PC-3 (cell line): ENCODE results near the gene COL9A1. TPM values are rescaled to one million over a fixed set of nuclear protein-coding genes. Genes with fewer than 3 reads are reported as not detected.

Experiments
- ATAC-seq: fragments of 200-7000 bp; cut with Tn5 transposase; 2 replicates; pipeline ENCODE4 v1.9.1; 2020; ENCODE audit warnings: mild to moderate bottlenecking, moderate library complexity
- BruUV-seq: library from RNA; stranded (reverse); fragments of 400-500 nt; replicated peaks from 2 replicates; lab custom pipeline; 2021; lab: Mats Ljungman, UMichigan
- CTCF ChIA-PET: fragments of 300-600 bp; sonication (Branson Sonifier 250); formaldehyde crosslinking; loops from one replicate; lab custom pipeline; 2022; ENCODE audit warnings: antibody characterized with exemption; lab: Charles Lee
- POLR2A ChIA-PET: fragments of 300-600 bp; sonication (Branson Sonifier 250); formaldehyde crosslinking; loops from one replicate; lab custom pipeline; 2022; ENCODE audit warnings: antibody characterized with exemption; ENCODE audit not compliant: unreplicated experiment; lab: Charles Lee
- DNase-seq: peaks from one replicate; pipeline ENCODE4 v3.0.0-alpha.2; 2015
- H2AFZ ChIP-seq: fragments of 300-600 bp; sonication (generic); 2 replicates; pipeline ENCODE4 v1.6.0; 2016; ENCODE audit warnings: antibody characterized with exemption, low read length
- H3F3A ChIP-seq: fragments of 300-600 bp; sonication (generic); one replicate; pipeline ENCODE4 v1.6.0; 2017; ENCODE audit warnings: antibody characterized with exemption, low read length, control low read depth, mild to moderate bottlenecking; ENCODE audit not compliant: unreplicated experiment
- H3K27ac ChIP-seq: fragments of 300-600 bp; sonication (generic); 2 replicates; pipeline ENCODE4 v1.5.1; 2016; ENCODE audit warnings: mild to moderate bottlenecking, low read length
- H3K27me3 ChIP-seq: fragments of 300-600 bp; sonication (generic); 2 replicates; pipeline ENCODE4 v1.6.1; 2016; ENCODE audit warnings: low read length, mixed read lengths
- H3K36me3 ChIP-seq: fragments of 300-600 bp; sonication (generic); 2 replicates; pipeline ENCODE4 v1.6.1; 2016; ENCODE audit warnings: low read depth, mixed run types, low read length, mixed read lengths
- H3K4me1 ChIP-seq: fragments of 300-600 bp; sonication (generic); 2 replicates; pipeline ENCODE4 v1.5.1; 2016; ENCODE audit warnings: low read length; ENCODE audit not compliant: insufficient read depth
- H3K4me2 ChIP-seq: fragments of 300-600 bp; sonication (generic); 2 replicates; pipeline ENCODE4 v1.6.0; 2016; ENCODE audit warnings: low read length
- H3K4me3 ChIP-seq: fragments of 300-600 bp; sonication (generic); 2 replicates; pipeline ENCODE4 v1.5.1; 2016; ENCODE audit warnings: mild to moderate bottlenecking, low read length, mixed read lengths
- H3K79me2 ChIP-seq: fragments of 300-600 bp; sonication (generic); 2 replicates; pipeline ENCODE4 v1.6.1; 2017; ENCODE audit warnings: low read length, mixed read lengths
- H3K9ac ChIP-seq: fragments of 300-600 bp; sonication (generic); 2 replicates; pipeline ENCODE4 v1.6.0; 2016; ENCODE audit warnings: mild to moderate bottlenecking, low read length
- H3K9me2 ChIP-seq: fragments of 300-600 bp; sonication (generic); replicated peaks from 2 replicates; pipeline ENCODE4 v1.6.1; 2016; ENCODE audit warnings: mixed run types, low read length, mixed read lengths
- H3K9me3 ChIP-seq: fragments of 300-600 bp; sonication (generic); 2 replicates; pipeline ENCODE4 v1.6.1; 2016; ENCODE audit warnings: low read length, mixed read lengths
- H4K20me1 ChIP-seq: fragments of 300-600 bp; sonication (generic); 2 replicates; pipeline ENCODE4 v1.6.1; 2016; ENCODE audit warnings: low read length, mixed read lengths
- EZH2 ChIP-seq: fragments of 300-600 bp; sonication (generic); IDR thresholded peaks from one replicate; pipeline ENCODE4 v1.6.1; 2017; ENCODE audit warnings: antibody characterized with exemption, mild to moderate bottlenecking, low read length; ENCODE audit not compliant: unreplicated experiment
- EZH2phosphoT487 ChIP-seq: fragments of 300-600 bp; sonication (generic); IDR thresholded peaks from 2 replicates; pipeline ENCODE4 v1.6.1; 2018; ENCODE audit warnings: mild to moderate bottlenecking, antibody characterized with exemption, low read length, borderline replicate concordance
- intact Hi-C: fragments of 100-400 bp; cut with micrococcal nuclease; formaldehyde crosslinking; loops from 2 replicates; pipeline ENCODE4 v1.9.0; 2023
- total RNA-seq: library from RNA; depleted of rRNA; stranded (reverse); fragments of >200 nt; gene quantifications from 2 replicates; pipeline ENCODE4 v1.2.3, GENCODE V29; 2014
- TF ChIP-seq, protein P1 (sequence below): fragments of 300-600 bp; sonication (generic); conservative IDR thresholded peaks from 2 replicates; pipeline ENCODE4 v1.5.1; 2017; ENCODE audit warnings: antibody characterized with exemption, low read depth, mild to moderate bottlenecking, low read length

The COL9A1 gene
- total RNA-seq, 1 experiment from 2014 or later: not detected

DNA sequence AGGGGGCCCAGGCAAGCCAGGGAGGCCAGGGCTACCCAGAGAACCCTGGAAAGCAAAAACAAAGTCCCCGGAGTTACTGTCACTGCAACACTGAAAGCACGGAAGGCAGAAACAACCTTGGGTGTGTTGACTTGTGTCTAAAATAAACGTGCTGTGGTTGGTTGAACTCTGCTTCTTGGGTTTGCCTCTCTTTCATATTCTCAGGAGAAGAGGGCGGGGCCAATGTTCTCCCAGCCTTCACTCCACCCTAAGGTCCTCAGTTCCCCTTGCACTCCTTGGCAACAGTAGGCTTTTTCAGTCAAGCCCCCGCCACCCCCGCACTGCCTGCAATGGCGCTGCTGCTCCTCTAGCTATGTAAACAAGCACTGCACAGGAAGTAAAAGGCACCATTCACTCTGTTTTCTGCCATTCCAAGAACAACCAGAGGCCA, 60.9 kb downstream of the COL9A1 start:
- H3K9me3 ChIP-seq: no peaks in the 10 kb centered on the region
- ATAC-seq (no peak), DNase-seq (no peak)
- no peak overlapping the region for H3K27ac ChIP-seq
- no peaks in the 10 kb centered on the region for H3K9me2 ChIP-seq
- H2AFZ ChIP-seq: no peak overlapping the region
- no peaks in the 10 kb centered on the region for H4K20me1 ChIP-seq
- ChIA-PET CTCF (no interaction called here), POLR2A (no interaction called here)
- H3K27me3 ChIP-seq: peaks cover 14% of the 10 kb centered on the region; the same call in 1 of the 2 replicates
- intact Hi-C loops: no loop called here
- H3K4me3 ChIP-seq: no peak overlapping the region
- BruUV-seq: no TSS peak
- H3K4me2 ChIP-seq: no peak overlapping the region
- no peaks in the 10 kb centered on the region for H3K36me3 ChIP-seq
- H3K4me1 ChIP-seq: no peaks in the 10 kb centered on the region
- H3F3A ChIP-seq: no peaks in the 10 kb centered on the region
- TF ChIP-seq EZH2 (no peak), EZH2phosphoT487 (no peak)
- TF ChIP-seq, protein P1, sequence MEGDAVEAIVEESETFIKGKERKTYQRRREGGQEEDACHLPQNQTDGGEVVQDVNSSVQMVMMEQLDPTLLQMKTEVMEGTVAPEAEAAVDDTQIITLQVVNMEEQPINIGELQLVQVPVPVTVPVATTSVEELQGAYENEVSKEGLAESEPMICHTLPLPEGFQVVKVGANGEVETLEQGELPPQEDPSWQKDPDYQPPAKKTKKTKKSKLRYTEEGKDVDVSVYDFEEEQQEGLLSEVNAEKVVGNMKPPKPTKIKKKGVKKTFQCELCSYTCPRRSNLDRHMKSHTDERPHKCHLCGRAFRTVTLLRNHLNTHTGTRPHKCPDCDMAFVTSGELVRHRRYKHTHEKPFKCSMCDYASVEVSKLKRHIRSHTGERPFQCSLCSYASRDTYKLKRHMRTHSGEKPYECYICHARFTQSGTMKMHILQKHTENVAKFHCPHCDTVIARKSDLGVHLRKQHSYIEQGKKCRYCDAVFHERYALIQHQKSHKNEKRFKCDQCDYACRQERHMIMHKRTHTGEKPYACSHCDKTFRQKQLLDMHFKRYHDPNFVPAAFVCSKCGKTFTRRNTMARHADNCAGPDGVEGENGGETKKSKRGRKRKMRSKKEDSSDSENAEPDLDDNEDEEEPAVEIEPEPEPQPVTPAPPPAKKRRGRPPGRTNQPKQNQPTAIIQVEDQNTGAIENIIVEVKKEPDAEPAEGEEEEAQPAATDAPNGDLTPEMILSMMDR: no peak
- no peak overlapping the region for H3K9ac ChIP-seq
- H3K79me2 ChIP-seq: no peaks in the 10 kb centered on the region

DNA sequence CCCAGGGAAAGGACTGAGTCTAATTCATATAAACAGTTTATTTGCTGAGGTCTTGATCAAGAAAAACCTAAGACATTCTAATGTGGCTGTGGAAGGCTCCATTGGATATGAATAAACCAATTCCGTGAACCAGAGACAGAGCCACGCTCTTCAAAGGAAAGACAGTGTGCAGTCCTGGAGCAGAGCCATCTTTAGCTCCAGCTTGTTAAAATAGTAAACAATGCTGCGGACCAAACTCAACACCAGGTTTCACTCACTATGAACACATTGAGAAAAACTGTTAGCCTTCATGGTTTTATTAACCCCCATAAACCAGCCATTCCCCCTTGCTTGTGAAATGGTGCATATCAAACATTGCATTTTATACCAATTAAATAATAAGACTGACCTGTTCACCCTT, 61.9 kb downstream of the COL9A1 start:
- no peak for TF ChIP-seq EZH2phosphoT487
- TF ChIP-seq, protein P1: no peak
- no peak overlapping the region for H3K4me3 ChIP-seq
- no TSS peak for BruUV-seq
- H3K9ac ChIP-seq: no peak overlapping the region
- no peak for ATAC-seq
- H3K9me2 ChIP-seq: no peaks in the 10 kb centered on the region
- no peaks in the 10 kb centered on the region for H3K4me1 ChIP-seq
- H3K4me2 ChIP-seq: no peak overlapping the region
- ChIA-PET POLR2A (no interaction called here), CTCF (no interaction called here)
- H3K27me3 ChIP-seq: peaks cover 14% of the 10 kb centered on the region; the same call in 1 of the 2 replicates
- no peak overlapping the region for H2AFZ ChIP-seq
- H3K36me3 ChIP-seq: no peaks in the 10 kb centered on the region
- no peaks in the 10 kb centered on the region for H3K79me2 ChIP-seq
- no peak overlapping the region for H3K27ac ChIP-seq
- no peaks in the 10 kb centered on the region for H3F3A ChIP-seq
- DNase-seq: no peak
- intact Hi-C loops: no loop called here
- H4K20me1 ChIP-seq: no peaks in the 10 kb centered on the region
- no peaks in the 10 kb centered on the region for H3K9me3 ChIP-seq

DNA sequence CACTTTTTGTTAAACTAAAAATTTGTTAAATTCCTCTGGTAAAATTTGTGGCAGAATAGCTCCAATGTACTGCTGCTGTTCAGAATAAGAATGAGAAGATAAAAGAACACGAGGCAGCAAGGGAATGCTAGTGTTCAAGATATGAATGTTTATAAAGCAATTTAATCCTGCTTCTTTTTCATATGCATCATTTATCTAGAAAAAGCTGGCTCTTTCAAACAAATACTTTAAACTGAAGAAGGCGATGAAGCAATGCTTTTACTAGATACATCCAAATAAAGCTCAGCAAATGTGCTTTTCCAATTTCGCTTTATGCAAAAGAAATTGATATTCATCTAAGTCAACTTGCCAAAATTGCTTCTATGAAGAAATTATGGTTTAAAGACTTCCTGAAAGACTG, 66.5 kb downstream of the COL9A1 start:
- CTCF ChIA-PET: no interaction called here
- POLR2A ChIA-PET: no interaction called here

More for the DNA sequence above, 66.5 kb downstream of the COL9A1 start:
- Histone ChIP-seq H2AFZ (no peak overlapping the region), H3K36me3 (no peaks in the 10 kb centered on the region), H3K27ac (no peak overlapping the region), H3K4me3 (no peak overlapping the region), H3K9me2 (no peaks in the 10 kb centered on the region), H3K27me3 (peaks cover 14% of the 10 kb centered on the region; the same call in 1 of the 2 replicates), H3K9me3 (no peaks in the 10 kb centered on the region), H3K9ac (no peak overlapping the region), H3K79me2 (no peaks in the 10 kb centered on the region), H4K20me1 (no peaks in the 10 kb centered on the region), H3F3A (no peaks in the 10 kb centered on the region), H3K4me2 (no peak overlapping the region), H3K4me1 (no peaks in the 10 kb centered on the region)
- BruUV-seq: no TSS peak
- intact Hi-C loops: no loop called here
- no peak for DNase-seq
- no peak for ATAC-seq
- TF ChIP-seq EZH2phosphoT487 (no peak), EZH2 (no peak)
- TF ChIP-seq, protein P1: no peak
